Body of pancreas (tissue), 4 donors: Measurements from ENCODE around the gene RASSF8. TPM values are rescaled to one million over a fixed set of nuclear protein-coding genes. Genes with fewer than 3 reads are reported as not detected.

ENCODE experiments used
- ATAC-seq: fragments of 150-250 bp; one replicate; pipeline ENCODE4 v1.9.1; 2016
- DNase-seq, 4 donors: peaks; one replicate each; pipeline ENCODE4 v3.0.0-alpha.2; 2019
- H3K27ac ChIP-seq, 4 donors: fragments of 200-600 bp; sonication (generic); 1 replicate in 3 of 4; 2 replicates in 1 of 4; pipeline versions ENCODE4 v1.5.1 to v1.6.1; 2016 to 2019; ENCODE audit warnings: mild to moderate bottlenecking in 1 of 4, mixed read lengths in 1 of 4, moderate library complexity in 1 of 4
- H3K27me3 ChIP-seq, 2 donors: fragments of 200-600 bp; sonication (generic); one replicate each; pipeline ENCODE4 v1.6.0; 2016; ENCODE audit warnings: mild to moderate bottlenecking in 1 of 2
- H3K36me3 ChIP-seq, 2 donors: fragments of 200-600 bp; sonication (generic); replicated peaks in 1 of 2; 2 replicates each; pipeline ENCODE4 v1.5.1; 2016; ENCODE audit warnings: low read depth in 2 of 2; ENCODE audit not compliant: insufficient read depth in 1 of 2
- H3K4me1 ChIP-seq: fragments of 200-600 bp; sonication (generic); one replicate; pipeline ENCODE4 v1.6.0; 2016
- H3K4me3 ChIP-seq, 2 donors: fragments of 200-600 bp; sonication (generic); 1 replicate in 1 of 2; 2 replicates in 1 of 2; pipeline ENCODE4 v1.5.1; 2016 to 2019
- H3K9me3 ChIP-seq, 3 donors: fragments of 200-600 bp; sonication (generic); 1 replicate in 2 of 3; 2 replicates in 1 of 3; pipeline ENCODE4 v1.5.1; 2016
- CTCF ChIP-seq, 7 experiments: fragments of 450-650 bp in 4 of 7; fragments of 200-600 bp in 3 of 7; sonication (generic) in 3 of 7; IDR thresholded peaks; one replicate each; pipeline ENCODE4 v1.5.1; 2016 to 2019; ENCODE audit warnings: antibody characterized with exemption in 7 of 7
- POLR2A ChIP-seq, 3 donors: fragments of 450-650 bp; IDR thresholded peaks; one replicate each; pipeline ENCODE4 v1.6.1; 2016; ENCODE audit warnings: antibody characterized with exemption in 3 of 3, mild to moderate bottlenecking in 2 of 3
- WGBS, 2 donors: methylation state at CpG; one replicate each; pipeline ENCODE4 v1.1.5; 2017; 5-methylcytosine and 5-hydroxymethylcytosine counted together
- intact Hi-C: fragments of 100-400 bp; cut with DNase I; formaldehyde crosslinking; loops from one replicate; pipeline ENCODE4 v1.15.1; 2023
- total RNA-seq, 2 donors: library from RNA; depleted of rRNA; stranded (reverse); fragments of >200 nt; gene quantifications; one replicate each; pipeline ENCODE4 v1.1.0, GENCODE V29; 2016

Gene RASSF8
- total RNA-seq, 2 donors from 2014 or later, result 15.8 to 19.1 TPM

GRCh38 chr12:26058308-26058707 lies 99.8 kb downstream of the RASSF8 start:
- no peak for TF ChIP-seq CTCF (IDR thresholded peaks at IDR 0.05)
- TF ChIP-seq POLR2A (IDR thresholded peaks at IDR 0.05), result no peak
- Histone ChIP-seq H3K9me3 (no peaks in the 10 kb centered on the region), H3K27me3 (no peaks in the 10 kb centered on the region), H3K4me3 (no peak overlapping the region), H3K27ac (no peak overlapping the region), H3K36me3 (no peaks in the 10 kb centered on the region), H3K4me1 (peaks cover 16% of the 10 kb centered on the region)
- DNase-seq, result no peak
- intact Hi-C loops, result no loop called here
- no peak for ATAC-seq
- WGBS, 2 donors, result 90 to 92% methylated on average over 8 of the region's 8 CpGs

- H3K36me3 ChIP-seq, result no peaks in the 10 kb centered on the region
- no peak overlapping the region for H3K4me3 ChIP-seq
- no peak for ATAC-seq
- H3K4me1 ChIP-seq, result peaks cover 16% of the 10 kb centered on the region
- no peak for DNase-seq
- H3K27ac ChIP-seq, result no peak overlapping the region
- TF ChIP-seq POLR2A (IDR thresholded peaks at IDR 0.05) (no peak), CTCF (IDR thresholded peaks at IDR 0.05) (no peak)
- WGBS, 2 donors, result 68 to 90% methylated on average over 1 of the region's 1 CpG
- intact Hi-C loops, result no loop called here
- H3K27me3 ChIP-seq, result no peaks in the 10 kb centered on the region
- no peaks in the 10 kb centered on the region for H3K9me3 ChIP-seq
These were observed 100.3 kb downstream of the RASSF8 start for GRCh38 chr12:26058818-26059217.

- H3K9me3 ChIP-seq, result no peaks in the 10 kb centered on the region
- H3K4me3 ChIP-seq, result no peak overlapping the region
- no peak for TF ChIP-seq CTCF (IDR thresholded peaks at IDR 0.05)
- no peak for TF ChIP-seq POLR2A (IDR thresholded peaks at IDR 0.05)
- intact Hi-C loops, result no loop called here
- 78 to 79% methylated on average over 3 of the region's 3 CpGs for WGBS, 2 donors
- no peak for ATAC-seq
- no peak for DNase-seq
- H3K27ac ChIP-seq, result no peak overlapping the region
- no peaks in the 10 kb centered on the region for H3K27me3 ChIP-seq
- H3K36me3 ChIP-seq, result no peaks in the 10 kb centered on the region
- H3K4me1 ChIP-seq, result no peaks in the 10 kb centered on the region
These were observed 103.5 kb downstream of the RASSF8 start for GRCh38 chr12:26062006-26062405.

GRCh38 chr12:26062566-26062965 lies 104.1 kb downstream of the RASSF8 start:
- WGBS, 2 donors, result 66 to 82% methylated on average over 4 of the region's 4 CpGs
- DNase-seq, result no peak

More at GRCh38 chr12:26062566-26062965, 104.1 kb downstream of the RASSF8 start:
- H3K27ac ChIP-seq, result no peak overlapping the region
- intact Hi-C loops, result no loop called here
- no peak overlapping the region for H3K4me3 ChIP-seq
- H3K9me3 ChIP-seq, result no peaks in the 10 kb centered on the region
- TF ChIP-seq CTCF (IDR thresholded peaks at IDR 0.05) (no peak), POLR2A (IDR thresholded peaks at IDR 0.05) (no peak)
- H3K27me3 ChIP-seq, result no peaks in the 10 kb centered on the region
- no peaks in the 10 kb centered on the region for H3K4me1 ChIP-seq
- H3K36me3 ChIP-seq, result no peaks in the 10 kb centered on the region
- no peak for ATAC-seq
